ENCODE data around the gene RSPH1.

GRCh38 chr21:42523211-42523610, 27.2 kb upstream of the RSPH1 start:
- TF ChIP-seq, protein P1, sequence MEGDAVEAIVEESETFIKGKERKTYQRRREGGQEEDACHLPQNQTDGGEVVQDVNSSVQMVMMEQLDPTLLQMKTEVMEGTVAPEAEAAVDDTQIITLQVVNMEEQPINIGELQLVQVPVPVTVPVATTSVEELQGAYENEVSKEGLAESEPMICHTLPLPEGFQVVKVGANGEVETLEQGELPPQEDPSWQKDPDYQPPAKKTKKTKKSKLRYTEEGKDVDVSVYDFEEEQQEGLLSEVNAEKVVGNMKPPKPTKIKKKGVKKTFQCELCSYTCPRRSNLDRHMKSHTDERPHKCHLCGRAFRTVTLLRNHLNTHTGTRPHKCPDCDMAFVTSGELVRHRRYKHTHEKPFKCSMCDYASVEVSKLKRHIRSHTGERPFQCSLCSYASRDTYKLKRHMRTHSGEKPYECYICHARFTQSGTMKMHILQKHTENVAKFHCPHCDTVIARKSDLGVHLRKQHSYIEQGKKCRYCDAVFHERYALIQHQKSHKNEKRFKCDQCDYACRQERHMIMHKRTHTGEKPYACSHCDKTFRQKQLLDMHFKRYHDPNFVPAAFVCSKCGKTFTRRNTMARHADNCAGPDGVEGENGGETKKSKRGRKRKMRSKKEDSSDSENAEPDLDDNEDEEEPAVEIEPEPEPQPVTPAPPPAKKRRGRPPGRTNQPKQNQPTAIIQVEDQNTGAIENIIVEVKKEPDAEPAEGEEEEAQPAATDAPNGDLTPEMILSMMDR (IDR thresholded peaks at IDR 0.05) = no peak
- no peak for TF ChIP-seq POLR2A (IDR thresholded peaks at IDR 0.05)

Data from upper lobe of left lung (tissue), 4 donors.